ENCODE data around the gene PDXP. TPM values are rescaled to one million over a fixed set of nuclear protein-coding genes. Genes with fewer than 3 reads are reported as not detected.

PDXP gene
- total and polyA plus RNA-seq, 9 of the 15 experiments (the other 6 are each of a cell fraction or from before 2014, with no cell fraction given) = 7.9 to 54.2 (median 38.8) TPM

DNA sequence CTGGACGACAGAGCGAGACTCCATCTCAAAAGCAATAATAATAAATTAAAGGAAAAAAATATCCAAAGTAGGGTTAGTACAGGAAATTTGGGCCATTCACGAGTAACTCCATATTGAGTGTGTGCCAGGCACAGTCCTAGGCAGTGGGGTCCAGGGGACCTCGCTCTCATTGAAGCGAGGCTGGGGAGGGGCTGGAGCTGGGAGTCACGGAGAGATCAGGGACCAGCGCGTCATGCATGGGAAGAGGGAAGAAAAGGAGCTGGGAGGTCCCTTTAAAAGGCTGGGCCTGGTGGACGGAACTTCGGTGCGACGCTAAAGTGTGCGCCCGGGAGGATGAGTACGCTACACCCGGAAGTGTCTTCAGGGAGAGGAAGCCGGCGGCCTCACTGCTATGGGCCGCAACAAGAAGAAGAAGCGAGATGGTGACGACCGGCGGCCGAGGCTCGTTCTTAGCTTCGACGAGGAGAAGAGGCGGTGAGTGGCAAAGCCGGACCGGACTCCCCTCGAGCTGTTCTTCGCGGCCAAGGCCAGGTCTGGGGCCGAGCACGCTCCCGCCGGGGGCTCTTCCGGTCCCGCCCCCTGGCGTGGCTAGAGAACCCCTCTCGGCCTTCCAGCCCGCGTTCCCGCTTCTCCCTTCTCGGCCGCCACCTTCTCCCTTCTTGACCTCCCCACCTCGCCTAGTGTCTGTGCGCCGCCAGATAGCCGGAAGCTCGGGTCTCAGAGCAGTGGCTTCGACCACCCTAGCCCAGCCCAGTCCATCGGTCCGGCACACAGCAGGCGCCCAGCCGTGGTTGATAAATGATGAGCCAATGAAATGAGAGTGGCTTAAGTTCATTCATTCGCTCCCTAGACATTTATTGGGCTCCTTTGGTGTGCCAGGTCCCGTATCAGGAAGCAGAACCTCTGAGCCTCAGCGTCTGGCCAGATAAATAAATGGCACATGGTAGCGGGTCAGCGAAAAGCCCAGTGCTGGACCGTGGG is 27.8 kb downstream of the PDXP start, which contains the start of gene NOL12 (continued):
- TF ChIP-seq BRD9 (IDR thresholded peaks at IDR 0.05; ENCODE audit: low read depth, partially characterized antibody) (no peak), MTA3 (IDR thresholded peaks at IDR 0.05; ENCODE audit: borderline replicate concordance) (peak; percentile 72; the same call in 1 of the 2 replicates), DIDO1 (tag; IDR thresholded peaks at IDR 0.05; ENCODE audit: low read depth) (peak; percentile 92), ZNF57 (CRISPR knock-in tag; IDR thresholded peaks at IDR 0.05) (no peak), ZBTB2 (IDR thresholded peaks at IDR 0.05) (0 out of 2 replicates have a peak, but pooled peaks have one; percentile 15), GTF2B (IDR thresholded peaks at IDR 0.05; ENCODE audit: extremely low read depth, insufficient read length) (peak; percentile 12), CHD2 (IDR thresholded peaks at IDR 0.05; ENCODE audit: low read depth, low read length) (no peak), HDAC2 (IDR thresholded peaks at IDR 0.05) (peak; percentile 80; the same call in 1 of the 2 replicates), HINFP (tag; conservative IDR thresholded peaks at IDR 0.05; ENCODE audit: low read depth) (no peak), XRCC3 (IDR thresholded peaks at IDR 0.05) (no peak), TBP (optimal IDR thresholded peaks at IDR 0.05; ENCODE audit: low read depth, low read length) (peak; percentile 83), ZBED1 (IDR thresholded peaks at IDR 0.05) (peak; percentile 62; the same call in 1 of the 2 replicates), PHF8 (IDR thresholded peaks at IDR 0.05; ENCODE audit: borderline replicate concordance, low read length) (peak; percentile 82; the same call in 1 of the 2 replicates), ZBTB7A (IDR thresholded peaks at IDR 0.05; ENCODE audit: borderline replicate concordance, control insufficient read depth, low read depth, low read length) (peak; percentile 62; the same call in 1 of the 2 replicates)
- TF ChIP-seq, protein P1, sequence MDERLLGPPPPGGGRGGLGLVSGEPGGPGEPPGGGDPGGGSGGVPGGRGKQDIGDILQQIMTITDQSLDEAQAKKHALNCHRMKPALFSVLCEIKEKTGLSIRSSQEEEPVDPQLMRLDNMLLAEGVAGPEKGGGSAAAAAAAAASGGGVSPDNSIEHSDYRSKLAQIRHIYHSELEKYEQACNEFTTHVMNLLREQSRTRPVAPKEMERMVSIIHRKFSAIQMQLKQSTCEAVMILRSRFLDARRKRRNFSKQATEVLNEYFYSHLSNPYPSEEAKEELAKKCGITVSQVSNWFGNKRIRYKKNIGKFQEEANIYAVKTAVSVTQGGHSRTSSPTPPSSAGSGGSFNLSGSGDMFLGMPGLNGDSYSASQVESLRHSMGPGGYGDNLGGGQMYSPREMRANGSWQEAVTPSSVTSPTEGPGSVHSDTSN (CRISPR knock-in tag; IDR thresholded peaks at IDR 0.05; ENCODE audit: low read depth) = no peak
- TF ChIP-seq, protein P1 (tag; conservative IDR thresholded peaks at IDR 0.05; ENCODE audit: low read depth) = no peak
- TF ChIP-seq, protein P2, sequence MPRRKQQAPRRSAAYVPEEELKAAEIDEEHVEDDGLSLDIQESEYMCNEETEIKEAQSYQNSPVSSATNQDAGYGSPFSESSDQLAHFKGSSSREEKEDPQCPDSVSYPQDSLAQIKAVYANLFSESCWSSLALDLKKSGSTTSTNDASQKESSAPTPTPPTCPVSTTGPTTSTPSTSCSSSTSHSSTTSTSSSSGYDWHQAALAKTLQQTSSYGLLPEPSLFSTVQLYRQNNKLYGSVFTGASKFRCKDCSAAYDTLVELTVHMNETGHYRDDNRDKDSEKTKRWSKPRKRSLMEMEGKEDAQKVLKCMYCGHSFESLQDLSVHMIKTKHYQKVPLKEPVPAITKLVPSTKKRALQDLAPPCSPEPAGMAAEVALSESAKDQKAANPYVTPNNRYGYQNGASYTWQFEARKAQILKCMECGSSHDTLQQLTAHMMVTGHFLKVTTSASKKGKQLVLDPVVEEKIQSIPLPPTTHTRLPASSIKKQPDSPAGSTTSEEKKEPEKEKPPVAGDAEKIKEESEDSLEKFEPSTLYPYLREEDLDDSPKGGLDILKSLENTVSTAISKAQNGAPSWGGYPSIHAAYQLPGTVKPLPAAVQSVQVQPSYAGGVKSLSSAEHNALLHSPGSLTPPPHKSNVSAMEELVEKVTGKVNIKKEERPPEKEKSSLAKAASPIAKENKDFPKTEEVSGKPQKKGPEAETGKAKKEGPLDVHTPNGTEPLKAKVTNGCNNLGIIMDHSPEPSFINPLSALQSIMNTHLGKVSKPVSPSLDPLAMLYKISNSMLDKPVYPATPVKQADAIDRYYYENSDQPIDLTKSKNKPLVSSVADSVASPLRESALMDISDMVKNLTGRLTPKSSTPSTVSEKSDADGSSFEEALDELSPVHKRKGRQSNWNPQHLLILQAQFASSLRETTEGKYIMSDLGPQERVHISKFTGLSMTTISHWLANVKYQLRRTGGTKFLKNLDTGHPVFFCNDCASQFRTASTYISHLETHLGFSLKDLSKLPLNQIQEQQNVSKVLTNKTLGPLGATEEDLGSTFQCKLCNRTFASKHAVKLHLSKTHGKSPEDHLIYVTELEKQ (CRISPR knock-in tag; IDR thresholded peaks at IDR 0.05) = no peak
